AG10803 (cell line): ENCODE measurements around the gene RUFY4.

ENCODE experiments used
- DNase-seq: peaks from one replicate; pipeline ENCODE4 v3.0.0; 2010; ENCODE audit warnings: low read depth
- H3K4me3 ChIP-seq: 2 replicates; pipeline ENCODE4 v1.5.1; 2011; ENCODE audit warnings: mild to moderate bottlenecking, low read length, control low read depth
- TF ChIP-seq, protein P1 (sequence below): conservative IDR thresholded peaks from 2 replicates; pipeline ENCODE4 v1.5.1; 2011; ENCODE audit warnings: mild to moderate bottlenecking, low read length, control low read depth, inconsistent platforms

RUFY4 gene

DNA sequence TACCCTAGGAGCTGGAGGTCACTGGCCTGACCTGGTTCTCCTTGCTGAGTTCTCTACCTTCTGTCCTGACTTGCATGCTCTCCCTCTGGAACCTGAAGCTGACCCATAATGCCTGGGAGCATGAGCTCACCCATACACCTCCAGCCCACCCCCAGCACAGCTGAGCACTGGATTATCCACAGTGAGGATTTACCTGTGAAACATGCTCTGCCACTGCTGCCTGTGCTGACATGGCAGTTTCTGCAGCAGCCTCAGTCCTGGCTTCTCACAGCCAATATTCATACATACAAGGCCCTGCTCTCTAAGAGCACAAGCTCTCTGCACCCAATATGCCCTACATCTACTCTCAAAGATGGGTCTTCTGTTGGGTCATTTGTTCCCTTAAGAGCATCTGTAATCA, 61.8 kb downstream of the RUFY4 start:
- DNase-seq: no peak
- no peak overlapping the region for H3K4me3 ChIP-seq
- TF ChIP-seq, protein P1, sequence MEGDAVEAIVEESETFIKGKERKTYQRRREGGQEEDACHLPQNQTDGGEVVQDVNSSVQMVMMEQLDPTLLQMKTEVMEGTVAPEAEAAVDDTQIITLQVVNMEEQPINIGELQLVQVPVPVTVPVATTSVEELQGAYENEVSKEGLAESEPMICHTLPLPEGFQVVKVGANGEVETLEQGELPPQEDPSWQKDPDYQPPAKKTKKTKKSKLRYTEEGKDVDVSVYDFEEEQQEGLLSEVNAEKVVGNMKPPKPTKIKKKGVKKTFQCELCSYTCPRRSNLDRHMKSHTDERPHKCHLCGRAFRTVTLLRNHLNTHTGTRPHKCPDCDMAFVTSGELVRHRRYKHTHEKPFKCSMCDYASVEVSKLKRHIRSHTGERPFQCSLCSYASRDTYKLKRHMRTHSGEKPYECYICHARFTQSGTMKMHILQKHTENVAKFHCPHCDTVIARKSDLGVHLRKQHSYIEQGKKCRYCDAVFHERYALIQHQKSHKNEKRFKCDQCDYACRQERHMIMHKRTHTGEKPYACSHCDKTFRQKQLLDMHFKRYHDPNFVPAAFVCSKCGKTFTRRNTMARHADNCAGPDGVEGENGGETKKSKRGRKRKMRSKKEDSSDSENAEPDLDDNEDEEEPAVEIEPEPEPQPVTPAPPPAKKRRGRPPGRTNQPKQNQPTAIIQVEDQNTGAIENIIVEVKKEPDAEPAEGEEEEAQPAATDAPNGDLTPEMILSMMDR: no peak

DNA sequence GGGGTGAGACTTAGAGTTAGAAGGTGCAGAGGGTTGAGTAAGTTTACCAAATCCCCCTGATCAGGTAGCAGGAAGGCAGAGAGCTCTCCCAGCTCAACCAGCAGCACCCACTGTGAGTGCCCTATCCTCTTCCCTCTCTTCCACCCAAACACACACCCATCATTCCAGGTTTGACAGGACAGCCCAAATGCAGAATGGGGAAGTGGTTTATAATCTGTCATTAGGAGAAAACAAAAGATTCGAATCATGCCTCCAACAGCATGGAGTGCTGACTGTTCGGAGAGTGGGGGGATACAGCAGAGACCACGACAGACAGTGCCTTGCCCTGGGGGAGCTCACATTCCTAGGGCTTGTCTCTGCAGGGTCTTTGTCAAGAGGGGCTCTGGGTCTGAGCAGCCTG, 68.5 kb downstream of the RUFY4 start:
- H3K4me3 ChIP-seq: no peak overlapping the region
- TF ChIP-seq, protein P1: no peak
- DNase-seq: no peak

DNA sequence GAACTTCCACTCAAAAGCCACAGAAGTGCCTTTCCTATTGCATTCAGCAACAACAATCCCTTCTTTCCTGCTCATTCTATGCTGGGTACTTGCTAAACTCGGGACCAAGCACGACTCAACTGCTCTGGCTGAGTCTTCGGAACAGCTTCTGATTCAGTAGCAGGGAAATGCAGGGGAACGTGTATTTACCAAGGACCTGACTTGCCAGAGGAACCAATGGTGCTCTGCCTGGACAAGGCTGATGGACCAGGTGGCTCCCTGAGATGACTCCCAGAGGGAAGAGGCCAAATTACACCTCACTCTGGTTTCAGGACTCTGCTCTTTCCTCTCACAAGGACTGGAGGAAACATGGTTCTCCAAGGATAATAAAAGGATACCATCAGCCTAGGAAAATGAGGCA, 69.0 kb downstream of the RUFY4 start:
- DNase-seq: no peak
- TF ChIP-seq, protein P1: no peak
- no peak overlapping the region for H3K4me3 ChIP-seq
